OCI-LY1 (cell line): Measurements from ENCODE around the gene CRYBG1.

Source experiments
- H2AFZ ChIP-seq: fragments of 200-600 bp; sonication (generic), shearing (Covaris generic); 2 replicates; pipeline ENCODE4 v1.6.0; 2014; ENCODE audit warnings: antibody characterized with exemption, mild to moderate bottlenecking, low read length
- H3F3A ChIP-seq: fragments of 200-600 bp; sonication (generic), shearing (Covaris generic); 2 replicates; pipeline ENCODE4 v1.6.0; 2014; ENCODE audit warnings: mild to moderate bottlenecking, antibody characterized with exemption, low read length, moderate library complexity; ENCODE audit not compliant: insufficient read depth
- H3K27ac ChIP-seq: fragments of 200-600 bp; sonication (generic); 2 replicates; pipeline ENCODE4 v1.5.1; 2014; ENCODE audit warnings: low read length, mixed run types, mild to moderate bottlenecking, low read depth; ENCODE audit not compliant: poor library complexity, severe bottlenecking
- H3K27me3 ChIP-seq: fragments of 200-600 bp; sonication (generic); 2 replicates; pipeline ENCODE4 v1.6.0; 2014; ENCODE audit warnings: antibody characterized with exemption, mild to moderate bottlenecking, low read length, moderate library complexity; ENCODE audit not compliant: insufficient read depth
- H3K36me3 ChIP-seq: fragments of 200-600 bp; sonication (generic); 2 replicates; pipeline ENCODE4 v1.6.1; 2014; ENCODE audit warnings: mild to moderate bottlenecking, antibody characterized with exemption, low read length, moderate library complexity, mixed read lengths; ENCODE audit not compliant: insufficient read depth
- H3K4me1 ChIP-seq: fragments of 200-600 bp; sonication (generic); 2 replicates; pipeline ENCODE4 v1.5.1; 2014; ENCODE audit warnings: mild to moderate bottlenecking, low read length, moderate library complexity; ENCODE audit not compliant: insufficient read depth, severe bottlenecking
- H3K4me2 ChIP-seq: fragments of 200-600 bp; sonication (generic), shearing (Covaris generic); 2 replicates; pipeline ENCODE4 v1.6.1; 2014; ENCODE audit warnings: low read length
- H3K4me3 ChIP-seq: fragments of 200-600 bp; sonication (generic); 2 replicates; pipeline ENCODE4 v1.5.1; 2014; ENCODE audit warnings: low read length, low read depth, mild to moderate bottlenecking, mixed read lengths; ENCODE audit not compliant: poor library complexity, severe bottlenecking
- H3K79me2 ChIP-seq: fragments of 200-600 bp; shearing (Covaris generic); 2 replicates; pipeline ENCODE4 v1.6.1; 2016; ENCODE audit warnings: mixed run types, low read length, mixed read lengths; ENCODE audit not compliant: insufficient read depth
- H3K9ac ChIP-seq: fragments of 200-600 bp; sonication (generic), shearing (Covaris generic); 2 replicates; pipeline ENCODE4 v1.6.1; 2014; ENCODE audit warnings: mild to moderate bottlenecking, low read length, mixed read lengths
- H3K9me2 ChIP-seq: fragments of 200-600 bp; sonication (generic), shearing (Covaris generic); 2 replicates; pipeline ENCODE4 v1.6.1; 2014; ENCODE audit warnings: low read depth, mild to moderate bottlenecking, low read length, mixed read lengths
- H3K9me3 ChIP-seq: fragments of 200-600 bp; shearing (Covaris generic); 2 replicates; pipeline ENCODE4 v1.6.1; 2014; ENCODE audit warnings: low read length, mixed read lengths
- H4K20me1 ChIP-seq: fragments of 200-600 bp; sonication (generic), shearing (Covaris generic); 2 replicates; pipeline ENCODE4 v1.6.0; 2016; ENCODE audit warnings: mild to moderate bottlenecking, low read length; ENCODE audit not compliant: insufficient read depth
- CTCF ChIP-seq: fragments of 200-600 bp; sonication (generic), shearing (Covaris generic); IDR thresholded peaks from 2 replicates; pipeline ENCODE4 v1.5.1; 2017; ENCODE audit warnings: mild to moderate bottlenecking, antibody characterized with exemption, low read length, moderate library complexity, mixed read lengths
- EZH2 ChIP-seq: fragments of 200-600 bp; sonication (generic), shearing (Covaris generic); IDR thresholded peaks from 2 replicates; pipeline ENCODE4 v1.8.0; 2017; ENCODE audit warnings: borderline replicate concordance, mixed run types, mild to moderate bottlenecking, antibody characterized with exemption, low read length, moderate library complexity, mixed read lengths

Gene CRYBG1

DNA sequence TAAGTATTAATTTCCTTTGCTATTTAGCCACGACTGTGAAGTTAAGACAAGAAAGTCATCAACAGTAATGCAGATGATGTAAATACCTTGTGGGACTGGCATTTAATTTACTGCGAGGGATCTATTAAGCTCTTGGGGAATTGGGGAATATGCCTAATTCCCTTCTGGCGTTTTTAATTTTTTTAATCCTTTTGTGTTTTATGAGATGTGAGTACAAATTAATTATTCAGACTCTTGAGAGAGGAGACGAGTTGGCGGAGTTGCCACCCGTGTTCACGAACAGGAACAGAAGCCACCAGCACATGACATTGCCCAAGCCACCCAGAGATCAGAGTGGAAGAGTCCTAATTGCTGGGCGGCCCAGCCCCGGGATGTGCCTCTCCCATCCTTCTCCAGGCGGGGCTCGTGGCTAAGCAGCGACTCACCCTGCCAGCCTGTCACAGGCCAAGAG, 533 bp upstream of the CRYBG1 start:
- Histone ChIP-seq H3K79me2 (no peaks in the 10 kb centered on the region), H3K9me2 (no peaks in the 10 kb centered on the region), H4K20me1 (no peaks in the 10 kb centered on the region), H3K9ac (no peak overlapping the region), H3K4me2 (peak overlapping the region; percentile 69), H2AFZ (no peak overlapping the region), H3K4me1 (peaks cover 18% of the 10 kb centered on the region), H3K9me3 (no peaks in the 10 kb centered on the region), H3K27me3 (no peaks in the 10 kb centered on the region), H3K4me3 (peak overlapping the region; percentile 50), H3F3A (no peaks in the 10 kb centered on the region), H3K27ac (no peak overlapping the region), H3K36me3 (no peaks in the 10 kb centered on the region)
- TF ChIP-seq CTCF = no peak
- TF ChIP-seq EZH2 = no peak

DNA sequence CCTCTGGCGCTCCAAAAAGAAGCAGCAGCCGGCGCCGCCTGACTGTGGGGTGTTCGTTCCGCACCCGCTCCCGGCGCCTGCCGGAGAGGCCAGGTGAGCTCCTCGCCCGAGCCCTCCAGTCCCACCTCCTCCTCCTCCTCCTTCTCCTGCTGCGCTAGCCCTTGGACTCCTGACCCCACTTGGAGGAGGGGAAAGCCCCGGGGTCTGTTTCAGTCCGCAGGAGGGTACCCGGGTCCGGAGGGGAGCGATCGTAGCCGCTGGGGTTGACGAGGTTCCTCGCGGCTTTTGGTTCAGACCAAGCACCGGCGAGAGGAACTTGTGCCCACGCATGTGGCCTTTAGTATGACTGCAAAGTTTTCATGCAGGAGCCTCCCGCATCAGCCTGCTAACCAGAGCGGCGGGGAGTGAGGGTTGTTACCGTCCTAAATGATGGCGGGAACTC, 493 bp downstream of the CRYBG1 start:
- H3K9me3 ChIP-seq = no peaks in the 10 kb centered on the region
- no peaks in the 10 kb centered on the region for H3K27me3 ChIP-seq
- H3K79me2 ChIP-seq = no peaks in the 10 kb centered on the region
- TF ChIP-seq CTCF = no peak
- TF ChIP-seq EZH2 = no peak
- H3K4me2 ChIP-seq = peak overlapping the region; percentile 69
- H3F3A ChIP-seq = no peaks in the 10 kb centered on the region
- peak overlapping the region; percentile 50 for H3K4me3 ChIP-seq
- H2AFZ ChIP-seq = no peak overlapping the region
- H3K4me1 ChIP-seq = peaks cover 18% of the 10 kb centered on the region
- H3K9me2 ChIP-seq = no peaks in the 10 kb centered on the region
- no peak overlapping the region for H3K27ac ChIP-seq
- H4K20me1 ChIP-seq = no peaks in the 10 kb centered on the region
- H3K9ac ChIP-seq = no peak overlapping the region
- H3K36me3 ChIP-seq = no peaks in the 10 kb centered on the region

- Histone ChIP-seq H4K20me1 (no peaks in the 10 kb centered on the region), H3K4me3 (no peak overlapping the region), H2AFZ (no peak overlapping the region), H3K4me1 (peaks cover 18% of the 10 kb centered on the region), H3K9ac (no peak overlapping the region), H3K27ac (no peak overlapping the region), H3F3A (no peaks in the 10 kb centered on the region), H3K9me2 (no peaks in the 10 kb centered on the region), H3K36me3 (no peaks in the 10 kb centered on the region), H3K79me2 (no peaks in the 10 kb centered on the region), H3K27me3 (no peaks in the 10 kb centered on the region), H3K9me3 (no peaks in the 10 kb centered on the region), H3K4me2 (no peak overlapping the region)
- no peak for TF ChIP-seq EZH2
These were observed 3.1 kb downstream of the CRYBG1 start for GRCh38 chr6:106363401-106364138.

- H4K20me1 ChIP-seq = no peaks in the 10 kb centered on the region
- no peak overlapping the region for H2AFZ ChIP-seq
- H3K4me1 ChIP-seq = no peaks in the 10 kb centered on the region
- TF ChIP-seq EZH2 = no peak
- TF ChIP-seq CTCF = no peak
- H3K9me3 ChIP-seq = no peaks in the 10 kb centered on the region
- H3K9me2 ChIP-seq = no peaks in the 10 kb centered on the region
- H3K79me2 ChIP-seq = no peaks in the 10 kb centered on the region
- no peak overlapping the region for H3K9ac ChIP-seq
- no peak overlapping the region for H3K4me3 ChIP-seq
- H3K4me2 ChIP-seq = no peak overlapping the region
- no peaks in the 10 kb centered on the region for H3K36me3 ChIP-seq
- no peaks in the 10 kb centered on the region for H3K27me3 ChIP-seq
- H3F3A ChIP-seq = no peaks in the 10 kb centered on the region
- no peak overlapping the region for H3K27ac ChIP-seq
These were observed 9.2 kb downstream of the CRYBG1 start for GRCh38 chr6:106369739-106370138.
